MM.1S (cell line): ENCODE results near the gene PHPT1.

ENCODE experiments used
- EZH2 ChIP-seq: fragments of 300-600 bp; sonication (generic); optimal IDR thresholded peaks from 2 replicates; pipeline ENCODE3; 2017; ENCODE audit warnings: low read depth, mild to moderate bottlenecking, antibody characterized with exemption, low read length, mixed read lengths
- EZH2phosphoT487 ChIP-seq: fragments of 300-600 bp; sonication (generic); IDR thresholded peaks from 2 replicates; pipeline ENCODE4 v1.6.1; 2018; ENCODE audit warnings: antibody characterized with exemption, low read length
- TF ChIP-seq, protein P1 (sequence below): fragments of 300-600 bp; sonication (generic); IDR thresholded peaks from 2 replicates; pipeline ENCODE4 v1.5.1; 2016; ENCODE audit warnings: antibody characterized with exemption, low read length, mixed read lengths

GRCh38 chr9:136814725-136815421, 34.3 kb upstream of the PHPT1 start:
- TF ChIP-seq, protein P1, sequence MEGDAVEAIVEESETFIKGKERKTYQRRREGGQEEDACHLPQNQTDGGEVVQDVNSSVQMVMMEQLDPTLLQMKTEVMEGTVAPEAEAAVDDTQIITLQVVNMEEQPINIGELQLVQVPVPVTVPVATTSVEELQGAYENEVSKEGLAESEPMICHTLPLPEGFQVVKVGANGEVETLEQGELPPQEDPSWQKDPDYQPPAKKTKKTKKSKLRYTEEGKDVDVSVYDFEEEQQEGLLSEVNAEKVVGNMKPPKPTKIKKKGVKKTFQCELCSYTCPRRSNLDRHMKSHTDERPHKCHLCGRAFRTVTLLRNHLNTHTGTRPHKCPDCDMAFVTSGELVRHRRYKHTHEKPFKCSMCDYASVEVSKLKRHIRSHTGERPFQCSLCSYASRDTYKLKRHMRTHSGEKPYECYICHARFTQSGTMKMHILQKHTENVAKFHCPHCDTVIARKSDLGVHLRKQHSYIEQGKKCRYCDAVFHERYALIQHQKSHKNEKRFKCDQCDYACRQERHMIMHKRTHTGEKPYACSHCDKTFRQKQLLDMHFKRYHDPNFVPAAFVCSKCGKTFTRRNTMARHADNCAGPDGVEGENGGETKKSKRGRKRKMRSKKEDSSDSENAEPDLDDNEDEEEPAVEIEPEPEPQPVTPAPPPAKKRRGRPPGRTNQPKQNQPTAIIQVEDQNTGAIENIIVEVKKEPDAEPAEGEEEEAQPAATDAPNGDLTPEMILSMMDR = no peak
- TF ChIP-seq EZH2 (no peak), EZH2phosphoT487 (no peak)
